HG03025 (cell line): ENCODE measurements around the gene KCNN3.

ENCODE experiments used
- ATAC-seq: cut with Tn5 transposase; IDR thresholded peaks from one replicate; pipeline ENCODE4 v1.9.1; 2021; ENCODE audit warnings: mild to moderate bottlenecking, moderate library complexity; ENCODE audit not compliant: unreplicated experiment, low FRiP score

Gene KCNN3

DNA sequence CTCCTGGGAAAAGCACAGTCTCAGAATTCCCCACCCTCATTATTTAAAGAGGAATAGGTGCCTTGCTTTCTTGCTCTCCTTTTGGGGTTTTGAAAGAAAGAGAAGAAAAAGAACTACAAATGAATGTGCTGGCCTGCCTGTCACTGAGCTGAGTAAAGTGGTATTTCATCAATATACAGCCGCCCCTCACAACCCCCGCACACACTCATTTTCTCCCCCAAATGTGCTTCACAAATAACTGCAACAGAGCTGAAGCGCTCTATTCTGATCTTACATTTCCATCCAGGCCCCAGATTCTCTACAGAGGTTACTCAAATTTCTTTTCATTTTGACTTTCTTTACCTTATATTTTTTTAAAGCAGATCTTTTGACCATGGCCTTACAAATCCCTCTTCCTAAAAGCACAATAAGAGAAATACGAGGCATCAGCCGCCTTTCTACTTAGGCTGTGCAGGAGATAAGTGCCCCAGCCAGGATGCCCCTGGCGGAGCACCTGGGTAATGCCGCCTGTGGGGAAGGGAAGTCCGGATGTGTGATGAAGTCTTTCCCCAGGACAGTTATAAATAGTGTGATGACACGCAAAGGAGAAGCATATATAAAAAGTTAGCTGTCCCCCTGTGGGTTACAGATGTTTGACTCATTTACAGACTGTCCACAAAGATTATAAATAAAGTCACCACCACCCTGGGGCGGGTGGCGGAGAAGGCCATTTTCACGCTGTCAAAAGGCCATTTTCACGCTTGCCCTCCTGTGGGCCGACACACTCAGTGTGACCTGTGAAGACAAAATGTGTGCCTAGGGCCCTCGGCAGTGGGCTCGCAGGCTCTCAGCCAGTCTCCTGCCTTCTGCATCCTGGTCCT is 6.5 kb downstream of the KCNN3 start:
- no peak for ATAC-seq

DNA sequence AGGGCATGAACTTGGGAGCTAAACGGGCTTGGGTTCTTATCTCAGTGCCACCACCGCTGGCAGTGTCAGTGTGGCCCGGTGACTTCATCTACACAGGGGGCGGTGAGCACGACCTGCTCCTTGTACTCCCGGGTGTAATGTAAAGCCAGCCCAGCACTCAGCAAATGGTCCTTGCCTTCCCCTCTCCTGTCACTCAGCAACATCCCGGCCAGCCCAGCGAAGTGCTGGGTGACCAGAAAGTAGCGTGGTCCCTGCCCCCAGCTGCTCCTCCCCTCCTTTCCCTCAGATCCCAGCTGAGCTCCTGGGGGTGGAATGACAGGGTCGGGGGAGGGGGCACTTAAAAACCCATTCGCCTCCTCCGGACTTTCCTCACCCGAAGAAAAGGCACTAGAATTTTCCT is 7.2 kb downstream of the KCNN3 start:
- ATAC-seq = no peak

DNA sequence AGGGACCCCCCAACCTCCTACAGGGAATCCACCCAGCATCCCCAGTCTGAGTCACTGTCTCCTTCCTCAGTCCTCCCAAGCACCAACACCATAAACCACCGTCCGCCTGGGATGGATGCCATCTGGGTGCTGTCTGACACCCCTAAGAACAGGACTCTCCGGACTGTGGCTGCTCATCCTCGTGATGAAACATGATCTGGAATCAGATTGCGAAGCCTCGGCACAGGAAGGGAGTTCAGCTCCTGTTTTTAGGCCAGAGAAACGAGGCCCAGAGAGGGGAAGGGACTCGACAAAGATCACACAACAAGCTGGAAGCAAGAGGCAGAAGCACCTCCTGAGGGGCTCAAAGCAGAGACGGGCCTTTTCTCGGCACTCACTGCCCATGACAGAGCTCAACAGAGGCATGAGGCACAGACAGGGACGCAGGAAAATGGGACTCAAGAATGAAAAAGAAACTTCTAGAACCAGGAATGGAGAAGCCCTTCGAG is 8.4 kb downstream of the KCNN3 start:
- ATAC-seq = no peak

DNA sequence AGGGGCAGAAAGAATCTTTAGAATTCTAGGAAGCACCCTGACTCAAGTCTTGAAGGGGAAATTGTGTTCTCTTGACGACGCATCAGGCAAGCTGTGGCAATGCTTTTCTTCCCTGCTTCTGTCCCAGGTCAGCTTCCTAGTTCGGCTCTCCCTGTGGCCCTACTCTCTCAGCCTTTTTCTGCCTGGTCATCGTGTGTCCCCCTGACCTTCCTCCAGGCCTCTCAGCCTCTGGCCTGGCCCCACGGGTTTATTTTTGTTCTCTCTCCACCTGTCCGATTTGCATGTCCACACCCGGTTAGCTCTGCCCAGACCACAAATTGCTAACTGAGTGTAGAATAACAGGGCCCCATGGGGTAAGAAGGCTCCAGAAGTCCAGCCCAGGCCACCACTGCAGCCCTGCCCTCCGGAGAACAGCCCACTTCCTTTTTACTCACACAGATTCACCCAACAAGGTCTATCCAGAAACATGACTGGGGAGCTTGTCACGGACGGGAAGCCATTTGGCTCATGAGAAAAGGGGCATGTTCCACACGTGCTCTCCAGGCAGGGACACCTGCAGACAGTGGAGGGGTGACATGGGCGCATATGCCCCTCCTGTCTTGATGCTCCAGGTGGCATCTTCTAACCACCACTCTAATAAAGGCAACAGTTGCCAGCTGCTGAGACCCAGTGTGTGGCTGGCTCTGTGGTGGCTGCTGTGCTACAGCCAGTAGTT is 9.8 kb downstream of the KCNN3 start:
- peak; percentile 57 for ATAC-seq

DNA sequence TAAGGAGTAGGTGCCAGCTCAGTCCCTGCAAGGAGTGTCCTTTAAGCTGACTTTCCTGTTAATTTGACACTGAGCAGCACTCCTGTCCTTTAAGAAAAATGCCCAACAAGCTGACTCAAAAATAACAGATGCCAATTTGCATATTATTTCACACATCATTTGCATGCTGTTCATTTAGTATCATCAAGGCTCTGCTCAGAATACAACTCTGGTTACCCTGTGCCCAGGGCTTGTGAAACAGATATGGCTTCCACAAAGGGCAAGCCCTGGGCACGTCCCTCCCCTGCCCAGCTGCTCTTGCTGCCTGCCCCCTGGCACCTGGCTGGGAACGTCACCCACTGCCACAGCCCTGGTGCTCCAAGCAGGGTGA is 10.3 kb downstream of the KCNN3 start:
- ATAC-seq = peak; percentile 29

DNA sequence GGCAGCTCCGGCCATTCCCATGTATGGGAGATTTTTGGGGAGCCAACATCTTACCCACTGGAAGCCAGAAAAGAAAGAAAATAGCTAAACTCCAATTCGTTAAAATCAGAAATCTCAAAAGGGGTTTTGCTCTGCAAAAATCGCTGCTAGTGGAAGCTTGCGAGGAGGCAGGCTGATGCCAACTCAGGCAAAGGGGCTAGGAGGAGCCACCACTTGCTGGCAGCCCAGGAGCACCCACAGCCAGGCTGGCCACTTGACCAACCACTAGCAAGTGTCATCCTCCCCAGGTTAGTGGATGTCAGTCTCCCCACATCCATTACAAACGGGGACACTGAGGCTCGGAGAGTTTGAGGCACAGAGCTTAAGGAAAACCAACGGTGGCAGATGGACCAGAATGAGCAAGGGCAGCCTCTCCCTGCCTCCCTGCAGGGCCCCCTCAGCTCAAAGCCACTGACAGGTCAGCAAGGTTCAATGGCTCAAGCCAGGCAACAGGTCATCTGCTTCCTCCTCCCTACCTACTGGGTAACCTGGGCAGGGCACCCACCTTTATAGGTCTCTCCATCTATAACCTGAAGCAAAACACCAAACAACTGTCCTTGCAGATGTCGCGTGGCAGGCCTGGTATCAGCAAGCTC is 10.8 kb downstream of the KCNN3 start:
- ATAC-seq = no peak

DNA sequence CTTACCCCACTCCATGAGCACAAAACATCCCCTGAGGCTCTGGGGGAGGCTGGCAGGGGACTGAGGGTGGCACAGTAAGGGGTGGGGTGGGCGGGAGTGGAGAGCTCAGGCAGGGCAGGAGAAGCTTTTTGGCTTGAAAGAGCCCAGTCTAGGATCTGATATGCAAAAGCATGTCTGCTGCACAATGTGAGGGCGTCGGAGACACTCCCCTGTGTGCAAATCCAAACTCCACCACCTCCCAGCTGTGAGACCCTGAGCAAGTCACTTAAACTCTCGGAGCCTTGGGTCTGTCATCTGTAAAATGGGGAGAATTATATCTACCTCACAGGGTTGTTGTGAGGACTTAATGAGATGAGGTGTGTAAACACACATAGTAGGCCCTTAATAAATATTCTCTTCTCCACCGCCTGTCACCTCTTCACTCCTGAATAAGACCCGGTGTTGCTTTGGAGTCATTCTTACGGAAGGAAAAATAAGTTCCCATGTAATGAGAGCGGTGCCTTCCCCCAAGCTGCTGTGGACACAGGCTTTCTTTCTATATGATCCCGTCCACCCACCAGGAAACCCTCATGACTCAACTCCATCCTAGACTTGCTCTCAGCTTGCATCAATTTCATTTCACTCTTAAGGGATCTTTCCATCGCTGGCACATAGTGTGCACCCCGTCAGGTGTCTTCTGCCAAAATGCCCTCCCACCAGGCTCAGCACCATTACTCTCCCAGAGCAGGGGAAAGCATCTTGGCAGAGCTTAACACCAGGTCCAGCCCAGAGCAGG is 12.5 kb downstream of the KCNN3 start:
- no peak for ATAC-seq

DNA sequence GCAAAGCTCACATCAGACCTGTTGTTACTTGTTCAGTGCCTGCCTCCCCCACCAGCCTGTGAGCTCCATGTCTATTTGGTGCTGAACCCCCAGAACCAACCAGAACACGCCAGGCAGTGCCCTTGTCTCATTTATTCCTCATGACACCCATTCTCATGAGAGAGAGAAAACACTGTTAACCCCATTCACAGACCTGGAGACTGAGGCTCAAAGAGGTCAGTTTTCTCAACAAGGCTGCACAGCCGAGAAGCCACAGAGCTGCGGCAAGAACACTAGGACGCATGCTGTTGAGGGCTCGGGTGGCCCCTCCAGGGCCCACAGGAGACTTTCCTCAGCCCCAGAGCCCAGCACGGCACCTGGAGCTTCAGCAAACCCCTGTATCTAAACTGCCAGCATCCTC is 13.1 kb downstream of the KCNN3 start:
- ATAC-seq = no peak

DNA sequence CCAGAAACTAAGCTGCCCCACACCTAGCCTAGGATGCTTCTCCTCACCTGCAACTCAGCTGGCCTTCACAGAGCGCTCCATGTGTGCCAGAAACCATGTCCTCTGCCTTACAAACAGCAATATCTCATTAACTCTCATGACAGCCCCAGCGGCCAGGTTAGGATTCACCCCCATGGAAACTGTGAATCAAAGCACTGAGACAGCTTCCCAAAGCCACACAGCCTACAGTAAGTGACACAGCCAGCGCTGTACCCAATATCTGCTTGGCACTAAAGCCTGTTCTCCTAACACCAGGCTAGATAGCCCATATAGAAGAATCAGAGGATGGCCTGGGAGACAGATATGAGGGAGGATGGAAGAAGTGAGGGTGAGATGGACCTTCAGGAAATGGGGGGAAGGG is 13.5 kb downstream of the KCNN3 start:
- ATAC-seq = no peak

DNA sequence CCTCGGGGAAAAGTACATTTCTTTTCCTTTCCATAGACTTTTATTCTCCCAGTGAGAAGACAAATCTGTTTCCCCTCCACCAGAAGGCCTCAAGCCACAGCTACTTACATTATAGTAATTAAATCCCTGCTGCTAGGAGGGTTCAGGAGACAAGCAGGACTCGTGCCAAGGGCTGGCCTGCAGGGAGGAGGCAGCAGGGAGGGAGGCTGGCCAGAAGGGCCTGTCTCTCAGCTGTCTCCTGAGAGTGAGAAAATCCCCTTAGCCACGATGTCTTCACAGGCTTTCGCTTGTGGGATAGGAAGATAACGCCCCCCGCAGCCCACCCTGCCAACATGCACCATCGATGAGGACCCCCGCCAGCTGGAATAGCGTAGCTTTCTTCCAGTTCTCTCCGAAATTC is 14.0 kb downstream of the KCNN3 start:
- ATAC-seq = no peak

DNA sequence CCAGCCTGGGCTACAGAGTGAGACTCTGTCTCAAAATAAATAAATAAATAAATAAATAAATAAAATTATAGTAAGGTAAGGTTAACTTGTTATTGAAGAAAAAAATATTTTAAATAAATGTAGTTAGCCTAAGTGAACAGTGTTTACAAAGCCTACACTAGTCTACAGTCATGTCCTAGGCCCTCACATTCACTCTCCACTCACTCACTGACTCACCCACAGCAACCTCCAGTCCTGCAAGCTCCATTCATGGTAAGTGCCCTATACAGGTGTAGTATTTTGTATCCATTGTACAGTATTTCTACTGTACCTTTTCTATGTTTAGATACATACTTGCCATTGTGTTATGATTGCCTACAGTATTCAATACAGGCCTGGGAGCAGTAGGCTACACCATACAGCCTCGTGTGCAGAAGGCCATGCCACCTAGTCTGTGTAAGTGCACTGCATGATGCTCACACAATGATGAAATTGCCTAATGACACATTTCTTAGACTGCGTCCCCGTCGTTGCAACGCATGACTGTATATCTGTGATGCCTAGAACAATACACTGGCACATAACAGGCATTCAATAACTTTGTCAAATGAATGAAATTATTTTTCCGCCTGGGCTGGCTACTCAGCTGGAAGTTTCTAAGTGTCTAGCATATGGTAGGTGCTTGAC is 14.8 kb downstream of the KCNN3 start:
- ATAC-seq = no peak

DNA sequence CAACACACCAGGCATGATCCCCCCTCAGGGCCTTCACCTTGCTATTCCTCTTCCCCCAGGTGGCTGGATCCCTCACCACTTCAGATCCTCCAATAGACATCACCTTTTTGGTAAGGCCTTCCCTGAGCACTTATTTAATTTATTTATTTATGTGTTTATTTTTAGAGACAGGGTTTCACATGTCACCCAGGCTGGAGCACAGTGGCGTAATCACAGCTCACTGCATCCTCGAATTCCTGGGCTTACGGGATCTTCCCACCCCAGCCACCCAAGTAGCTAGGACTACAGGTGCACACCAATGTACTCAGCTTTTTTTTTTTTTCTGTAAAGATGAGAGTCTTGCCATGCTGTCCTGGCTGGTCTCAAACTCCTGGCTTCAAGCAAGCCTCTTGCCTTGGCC is 17.2 kb downstream of the KCNN3 start:
- no peak for ATAC-seq

DNA sequence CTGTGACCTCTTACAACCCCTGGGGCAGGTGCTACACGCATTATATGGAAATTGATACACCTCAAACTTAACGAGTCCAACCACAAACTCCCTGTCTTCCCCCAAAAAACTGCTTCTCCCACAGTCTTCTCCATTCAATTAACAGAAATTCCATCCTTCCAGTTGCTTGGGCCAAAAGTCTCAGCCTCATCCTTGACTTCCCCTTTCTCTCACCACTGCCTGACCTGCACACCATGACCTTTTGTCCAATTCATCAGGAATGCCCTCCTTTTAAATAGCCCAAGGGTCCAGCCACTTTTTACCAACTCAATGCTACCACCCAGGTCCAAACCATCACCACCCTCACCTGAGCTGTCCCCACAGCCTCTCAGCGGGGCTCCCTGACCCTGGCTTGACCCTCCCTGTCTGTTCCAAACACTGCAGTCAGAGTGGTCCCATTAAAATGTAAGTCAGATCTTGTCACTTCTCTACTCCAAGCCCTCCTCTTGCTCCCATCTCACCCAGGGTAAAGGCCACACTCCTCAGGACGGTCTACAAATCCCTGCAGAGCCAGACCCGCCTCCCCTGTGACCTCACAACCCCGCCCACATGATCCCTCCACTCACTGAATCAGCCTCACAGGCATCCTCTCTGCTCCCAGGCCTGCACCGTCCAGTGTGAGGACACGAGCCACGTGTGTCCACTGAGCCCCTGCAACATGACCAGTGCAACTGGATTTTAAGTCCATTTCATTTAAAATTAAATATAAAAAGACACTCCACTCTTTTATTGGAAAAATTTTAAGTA is 18.5 kb downstream of the KCNN3 start:
- no peak for ATAC-seq

DNA sequence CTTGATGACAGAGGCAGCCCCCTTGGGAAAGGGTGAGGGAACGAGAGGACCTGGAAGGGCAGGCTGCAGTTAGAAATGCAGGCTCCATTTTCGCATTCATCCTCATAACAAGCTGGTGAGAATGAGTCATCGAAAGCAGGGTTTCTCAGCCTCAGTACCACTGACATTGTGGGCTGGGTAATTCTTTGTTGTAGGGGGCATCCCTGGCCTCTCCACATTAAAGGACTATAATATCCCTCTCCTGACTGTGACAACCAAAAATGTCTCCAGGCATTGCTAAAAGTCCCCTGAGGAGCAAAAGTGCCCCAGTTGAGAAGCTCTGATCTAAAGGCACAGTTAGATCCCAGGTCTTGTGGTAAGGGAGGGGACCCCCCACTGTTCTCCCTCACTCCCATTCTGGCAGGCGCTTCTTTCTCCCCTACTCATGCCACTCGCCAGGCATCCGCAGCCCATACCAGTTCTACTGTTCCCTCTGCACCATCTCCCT is 20.4 kb downstream of the KCNN3 start:
- ATAC-seq = no peak

DNA sequence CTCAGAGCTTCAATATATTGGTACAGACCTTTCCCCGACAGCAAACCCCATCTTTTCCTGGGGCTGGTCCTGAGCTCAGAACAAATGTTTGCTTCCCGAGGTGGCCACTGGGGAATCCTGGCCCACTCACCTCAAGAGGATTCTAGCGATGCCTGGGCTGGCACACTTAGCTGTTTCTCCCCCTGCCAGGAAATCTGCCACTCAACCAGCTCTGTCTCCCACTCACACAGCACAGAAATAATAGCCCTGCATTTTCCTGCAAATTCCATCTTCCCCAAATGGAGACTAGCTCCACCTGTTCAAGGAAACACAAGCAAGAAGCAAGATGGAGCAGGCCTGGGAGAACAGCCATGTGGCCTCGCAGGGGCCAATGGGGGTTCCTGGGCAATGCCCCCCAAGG is 21.1 kb downstream of the KCNN3 start:
- no peak for ATAC-seq

DNA sequence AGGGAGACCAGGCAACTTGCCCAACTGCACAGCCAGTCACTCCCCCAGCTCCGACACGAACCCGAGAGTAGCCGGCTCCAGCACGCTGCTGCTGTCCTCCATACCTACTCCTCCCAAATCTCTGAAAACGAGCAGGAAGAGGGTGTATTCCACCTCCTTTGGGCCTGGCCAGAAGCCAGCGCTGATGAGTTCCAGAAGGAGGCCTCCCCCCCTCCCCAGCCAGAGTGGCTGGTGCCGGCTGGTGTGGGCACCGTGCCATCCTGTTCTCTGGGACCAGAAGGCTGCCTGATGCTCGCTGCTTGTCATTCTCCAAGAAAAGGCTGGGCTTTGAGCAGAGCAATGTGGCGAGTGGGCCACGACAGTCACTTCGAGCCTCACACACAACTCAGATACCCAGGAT is 22.2 kb downstream of the KCNN3 start:
- no peak for ATAC-seq

DNA sequence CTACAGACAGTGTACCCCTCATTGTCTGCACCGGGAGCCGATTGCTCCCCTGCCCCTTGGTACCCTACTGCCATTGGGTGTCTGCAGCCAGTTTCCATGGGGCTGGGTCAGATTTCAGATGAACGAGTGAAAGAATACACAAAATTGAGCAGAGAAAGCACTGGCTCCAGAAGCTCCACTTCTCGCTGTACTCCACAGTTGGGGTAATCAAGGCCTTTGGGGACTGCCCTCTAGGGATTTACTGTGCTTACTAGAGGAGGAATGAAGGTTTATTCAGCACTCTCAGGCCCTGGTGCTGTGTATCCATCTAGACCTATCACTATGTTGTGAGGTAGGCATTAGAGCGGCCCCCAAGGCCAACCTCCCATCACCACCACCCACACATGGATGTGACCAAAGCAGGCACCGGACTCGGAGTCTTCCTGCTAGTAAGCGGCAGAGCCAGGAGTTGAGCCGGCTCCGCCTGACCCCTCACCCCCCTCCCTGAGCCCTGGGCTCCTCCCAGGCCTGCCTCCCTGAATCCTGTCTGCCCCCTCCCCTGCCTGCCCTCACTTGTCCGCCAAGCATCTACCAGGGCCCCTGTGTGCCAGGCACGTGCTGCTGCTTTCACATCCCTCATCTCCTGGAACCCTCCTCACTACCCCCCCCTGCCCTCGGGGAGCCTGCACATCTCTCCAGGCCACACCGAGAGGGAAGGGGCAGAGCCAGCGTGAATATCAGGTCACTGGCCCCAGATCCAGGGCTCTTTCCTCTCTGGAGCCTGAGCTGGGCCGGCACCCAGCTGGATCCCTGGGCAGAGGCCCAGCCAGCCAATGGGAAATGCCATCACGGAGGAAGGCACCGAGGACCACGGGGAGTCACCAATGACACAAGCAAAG is 23.3 kb downstream of the KCNN3 start:
- no peak for ATAC-seq

DNA sequence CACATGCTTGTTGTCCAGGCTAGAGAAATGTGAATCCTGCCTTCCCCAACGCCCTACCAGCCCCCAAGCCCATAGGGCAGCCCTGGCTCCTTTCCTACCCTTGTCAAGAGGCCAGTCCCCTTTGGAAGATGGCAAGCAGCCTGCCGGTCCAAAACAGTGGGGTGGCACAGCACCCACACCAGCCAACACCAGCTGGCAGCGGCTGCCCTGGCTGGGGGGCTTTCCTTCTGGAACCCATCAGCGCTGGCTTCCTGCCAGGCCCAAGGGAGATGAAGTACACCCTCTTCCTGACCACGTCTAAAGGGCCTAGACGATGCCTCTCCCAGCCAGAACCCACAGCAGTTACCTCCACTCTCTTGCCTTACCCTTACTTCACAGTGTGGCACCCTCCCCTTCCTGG is 24.2 kb downstream of the KCNN3 start:
- ATAC-seq = no peak
